HG03095 (cell line): Measurements from ENCODE around the gene EMC10.

Source experiments
- ATAC-seq: cut with Tn5 transposase; IDR thresholded peaks from one replicate; pipeline ENCODE4 v1.9.1; 2021; ENCODE audit warnings: moderate library complexity; ENCODE audit not compliant: unreplicated experiment

The EMC10 gene

GRCh38 chr19:50477751-50478515 lies 1.6 kb downstream of the EMC10 start:
- no peak for ATAC-seq

- ATAC-seq = no peak
Measured at GRCh38 chr19:50478901-50479715, 2.8 kb downstream of the EMC10 start.

GRCh38 chr19:50479761-50480251 lies 3.5 kb downstream of the EMC10 start:
- ATAC-seq = no peak

- ATAC-seq = no peak
Measured at GRCh38 chr19:50480281-50481111, 4.2 kb downstream of the EMC10 start.

GRCh38 chr19:50481351-50482149 lies 5.2 kb downstream of the EMC10 start:
- no peak for ATAC-seq

GRCh38 chr19:50482271-50482855 lies 6.1 kb downstream of the EMC10 start:
- no peak for ATAC-seq

GRCh38 chr19:50482916-50483315 lies 6.6 kb downstream of the EMC10 start:
- ATAC-seq = no peak

- ATAC-seq = no peak
Measured at GRCh38 chr19:50485284-50485955, 9.1 kb downstream of the EMC10 start.

GRCh38 chr19:50486823-50487515 lies 10.7 kb downstream of the EMC10 start:
- ATAC-seq = no peak

GRCh38 chr19:50488389-50489194 lies 12.3 kb downstream of the EMC10 start:
- ATAC-seq = no peak

GRCh38 chr19:50489461-50490011 lies 13.2 kb downstream of the EMC10 start:
- ATAC-seq = no peak

GRCh38 chr19:50490411-50490811 lies 14.1 kb downstream of the EMC10 start:
- ATAC-seq = no peak

GRCh38 chr19:50490991-50491472 lies 14.7 kb downstream of the EMC10 start:
- ATAC-seq = no peak

- ATAC-seq = no peak
Measured at GRCh38 chr19:50492303-50493052, 16.2 kb downstream of the EMC10 start.

- no peak for ATAC-seq
Measured at GRCh38 chr19:50493171-50493570, 16.9 kb downstream of the EMC10 start.

GRCh38 chr19:50494186-50495019 lies 18.1 kb downstream of the EMC10 start:
- ATAC-seq = no peak
